Measurements from ENCODE around the gene OSTC. TPM values are rescaled to one million over a fixed set of nuclear protein-coding genes. Genes with fewer than 3 reads are reported as not detected.

The OSTC gene
- total RNA-seq, 2 donors from 2014 or later: 195 to 215 TPM

- H3K9ac ChIP-seq (ENCODE audit: extremely low read depth, low read length, poor library complexity, severe bottlenecking): no peak overlapping the region
- no peak overlapping the region for H3K4me3 ChIP-seq (ENCODE audit: low read length)
These were observed 6.2 kb upstream of the OSTC start for GRCh38 chr4:108644237-108644636.

GRCh38 chr4:108646706-108647105 is 3.7 kb upstream of the OSTC start:
- H3K27me3 Mint-ChIP-seq (ENCODE audit: insufficient read depth): no peaks in the 10 kb centered on the region
- DNase-seq: no peak
- 97 to 100% methylated on average over 2 to 3 of the region's 3 CpGs for WGBS, 2 experiments (ENCODE audit: insufficient coverage in 1 of 2, insufficient read length in 1 of 2)
- no peak overlapping the region for H3K27ac ChIP-seq (ENCODE audit: low read depth, low read length)
- no peaks in the 10 kb centered on the region for H3K27me3 ChIP-seq (ENCODE audit: control insufficient read depth, insufficient read depth, low read length, poor library complexity, severe bottlenecking)
- H3K36me3 Mint-ChIP-seq (ENCODE audit: low read depth): no peaks in the 10 kb centered on the region
- no peaks in the 10 kb centered on the region for H3K36me3 ChIP-seq (ENCODE audit: control insufficient read depth, insufficient read depth, low read length)
- no peaks in the 10 kb centered on the region for H3K9me3 ChIP-seq (ENCODE audit: control insufficient read depth, low read length)
- no peak overlapping the region for H3K9ac ChIP-seq (ENCODE audit: extremely low read depth, low read length, poor library complexity, severe bottlenecking)
- no peaks in the 10 kb centered on the region for H3K4me1 ChIP-seq (ENCODE audit: control insufficient read depth, insufficient read depth, low read length)
- TF ChIP-seq CTCF (conservative IDR thresholded peaks at IDR 0.05): no peak
- H3K4me3 Mint-ChIP-seq: no peak overlapping the region
- H3K27ac Mint-ChIP-seq: no peak overlapping the region
- no peaks in the 10 kb centered on the region for H3K9me3 Mint-ChIP-seq
- no peak overlapping the region for H3K4me3 ChIP-seq (ENCODE audit: low read length)
- H3K4me1 Mint-ChIP-seq: peaks cover 6% of the 10 kb centered on the region

More at GRCh38 chr4:108644237-108644636, 6.2 kb upstream of the OSTC start:
- no peak overlapping the region for H3K4me3 Mint-ChIP-seq
- WGBS, 2 experiments (ENCODE audit: insufficient coverage in 1 of 2, insufficient read length in 1 of 2): 100% methylated on average over 1 of the region's 1 CpG; no CpG with 5 or more reads in 1 of the 2 experiments
- Histone ChIP-seq H3K27ac (ENCODE audit: low read depth, low read length) (no peak overlapping the region), H3K36me3 (ENCODE audit: control insufficient read depth, insufficient read depth, low read length) (no peaks in the 10 kb centered on the region), H3K4me1 (ENCODE audit: control insufficient read depth, insufficient read depth, low read length) (no peaks in the 10 kb centered on the region), H3K9me3 (ENCODE audit: control insufficient read depth, low read length) (no peaks in the 10 kb centered on the region), H3K27me3 (ENCODE audit: control insufficient read depth, insufficient read depth, low read length, poor library complexity, severe bottlenecking) (no peaks in the 10 kb centered on the region)
- no peaks in the 10 kb centered on the region for H3K9me3 Mint-ChIP-seq
- H3K27me3 Mint-ChIP-seq (ENCODE audit: insufficient read depth): no peaks in the 10 kb centered on the region
- TF ChIP-seq CTCF (conservative IDR thresholded peaks at IDR 0.05): no peak
- no peak for DNase-seq
- H3K36me3 Mint-ChIP-seq (ENCODE audit: low read depth): no peaks in the 10 kb centered on the region
- H3K27ac Mint-ChIP-seq: no peak overlapping the region
- no peaks in the 10 kb centered on the region for H3K4me1 Mint-ChIP-seq

- Histone ChIP-seq H3K4me3 (ENCODE audit: low read length) (peak overlapping the region; percentile 93), H3K4me1 (ENCODE audit: control insufficient read depth, insufficient read depth, low read length) (no peaks in the 10 kb centered on the region), H3K36me3 (ENCODE audit: control insufficient read depth, insufficient read depth, low read length) (peaks cover 19% of the 10 kb centered on the region), H3K27ac (ENCODE audit: low read depth, low read length) (no peak overlapping the region), H3K27me3 (ENCODE audit: control insufficient read depth, insufficient read depth, low read length, poor library complexity, severe bottlenecking) (no peaks in the 10 kb centered on the region), H3K9me3 (ENCODE audit: control insufficient read depth, low read length) (no peaks in the 10 kb centered on the region), H3K9ac (ENCODE audit: extremely low read depth, low read length, poor library complexity, severe bottlenecking) (peak overlapping the region; percentile 92)
- DNase-seq: no peak
- Mint-ChIP-seq H3K9me3 (no peaks in the 10 kb centered on the region), H3K4me3 (peak overlapping the region; percentile 97), H3K27ac (peak overlapping the region; percentile 95), H3K36me3 (ENCODE audit: low read depth) (peaks cover 7% of the 10 kb centered on the region), H3K4me1 (peaks cover 24% of the 10 kb centered on the region), H3K27me3 (ENCODE audit: insufficient read depth) (no peaks in the 10 kb centered on the region)
- TF ChIP-seq CTCF (conservative IDR thresholded peaks at IDR 0.05): no peak
- WGBS, 2 experiments (ENCODE audit: insufficient coverage in 1 of 2, insufficient read length in 1 of 2): 8 to 25% methylated on average over 3 to 6 of the region's 6 CpGs
These were observed 562 bp upstream of the OSTC start for GRCh38 chr4:108649863-108650211.

Measured in endodermal cell (in vitro differentiated cells).